Measurements from ENCODE around the gene DNM3. TPM values are rescaled to one million over a fixed set of nuclear protein-coding genes. Genes with fewer than 3 reads are reported as not detected.

DNM3 gene
- total and polyA plus RNA-seq, 10 of the 15 experiments (the other 5 are each of a cell fraction or from before 2014, with no cell fraction given), result 0.03 to 1.5 (median 0.08) TPM; not detected in 3

DNA sequence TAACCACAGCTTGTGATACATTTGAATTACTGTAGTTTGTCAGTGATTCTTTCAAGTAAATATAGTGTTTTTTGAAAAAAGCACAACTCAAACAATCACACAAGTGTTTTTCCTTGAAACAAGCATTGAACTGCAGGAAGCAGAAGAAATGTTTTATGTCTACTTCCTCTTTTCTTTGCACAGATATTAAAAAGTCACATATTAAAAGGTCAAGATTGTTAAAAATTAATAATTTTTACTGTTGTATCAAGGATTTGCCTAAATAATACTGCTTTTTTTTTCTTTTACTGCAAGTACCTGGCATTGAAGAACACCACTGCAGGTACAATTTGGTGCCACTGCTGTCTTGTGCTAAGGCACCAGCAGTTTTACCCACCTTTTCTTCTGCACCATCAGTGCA lies 365.0 kb downstream of the DNM3 start:
- no peaks in the 10 kb centered on the region for H3K27me3 ChIP-seq (replicated peaks in 1 of 2; ENCODE audit: control insufficient read depth in 2 of 2, insufficient read depth in 2 of 2, low read length in 1 of 2)
- in situ Hi-C loops (cut with MboI), result no loop called here
- ChIA-PET POLR2A (no interaction called here), RAD21 (ENCODE audit: unreplicated experiment) (interaction anchor here (1.3 kb wide), 1 partner anchor 18 kb away, joined by 3 read pairs; no protein-coding TSS in a partner anchor), SMC1A (ENCODE audit: uncharacterized antibody, unreplicated experiment) (interaction anchor here (0.8 to 2.4 kb wide), 4 partner anchors 14 to 185 kb away, joined by 3 to 9 read pairs (median 4); no protein-coding TSS in a partner anchor), CTCF (no interaction called here)
- intact Hi-C loops (cut with micrococcal nuclease; ENCODE audit: unreplicated experiment), result no loop called here
- DNase-seq (ENCODE audit: low read depth, low spot score) (no peak), FAIRE-seq (no peak), ATAC-seq (no peak)
- no peak overlapping the region for H3K9ac ChIP-seq (ENCODE audit: control insufficient read depth, insufficient read depth, low read length)
- H2AFZ ChIP-seq (ENCODE audit: control insufficient read depth, low read depth, low read length), result no peak overlapping the region; the same call in 1 of the 2 replicates
- no peaks in the 10 kb centered on the region for H3K79me2 ChIP-seq (ENCODE audit: control insufficient read depth, insufficient read depth, low read length)
- H3K9me3 ChIP-seq (replicated peaks; ENCODE audit: control insufficient read depth, insufficient read depth, low read length), result no peaks in the 10 kb centered on the region; the same call in 2 of the 3 replicates
- no peaks in the 10 kb centered on the region for H3K36me3 ChIP-seq (ENCODE audit: control insufficient read depth in 2 of 2, insufficient read depth in 2 of 2, low read length in 1 of 2)
- H3K4me3 ChIP-seq, result no peak overlapping the region
- no peaks in the 10 kb centered on the region for H3K4me1 ChIP-seq (ENCODE audit: control insufficient read depth, insufficient read depth, low read length)
- TF ChIP-seq TAF1 (IDR thresholded peaks at IDR 0.05; ENCODE audit: borderline replicate concordance, low read depth, low read length) (no peak), IKZF1 (conservative IDR thresholded peaks at IDR 0.05) (no peak), SP1 (IDR thresholded peaks at IDR 0.05; ENCODE audit: low read depth, low read length) (no peak), RELA (IDR thresholded peaks at IDR 0.05; ENCODE audit: borderline replicate concordance, partially characterized antibody) (no peak), BACH1 (IDR thresholded peaks at IDR 0.05; ENCODE audit: borderline replicate concordance) (no peak), CEBPB (IDR thresholded peaks at IDR 0.05; ENCODE audit: borderline replicate concordance in 1 of 2, low read depth in 2 of 2, low read length in 2 of 2) (no peak), SMARCA5 (IDR thresholded peaks at IDR 0.05) (no peak), SREBF1 (IDR thresholded peaks at IDR 0.05; ENCODE audit: low read length) (no peak), PML (IDR thresholded peaks at IDR 0.05; ENCODE audit: low read length) (no peak), ETV6 (conservative IDR thresholded peaks at IDR 0.05 in 1 of 2, IDR thresholded peaks at IDR 0.05 in 1 of 2; ENCODE audit: borderline replicate concordance in 1 of 2, low read depth in 1 of 2) (no peak), TCF7 (IDR thresholded peaks at IDR 0.05; ENCODE audit: borderline replicate concordance) (no peak), NR2C2 (IDR thresholded peaks at IDR 0.05; ENCODE audit: borderline replicate concordance, control insufficient read depth, insufficient read length, low read depth) (no peak), ZNF384 (IDR thresholded peaks at IDR 0.05; ENCODE audit: borderline replicate concordance, low read depth, low read length) (no peak), EED (IDR thresholded peaks at IDR 0.05; ENCODE audit: low read depth) (no peak)
- TF ChIP-seq, protein P1, sequence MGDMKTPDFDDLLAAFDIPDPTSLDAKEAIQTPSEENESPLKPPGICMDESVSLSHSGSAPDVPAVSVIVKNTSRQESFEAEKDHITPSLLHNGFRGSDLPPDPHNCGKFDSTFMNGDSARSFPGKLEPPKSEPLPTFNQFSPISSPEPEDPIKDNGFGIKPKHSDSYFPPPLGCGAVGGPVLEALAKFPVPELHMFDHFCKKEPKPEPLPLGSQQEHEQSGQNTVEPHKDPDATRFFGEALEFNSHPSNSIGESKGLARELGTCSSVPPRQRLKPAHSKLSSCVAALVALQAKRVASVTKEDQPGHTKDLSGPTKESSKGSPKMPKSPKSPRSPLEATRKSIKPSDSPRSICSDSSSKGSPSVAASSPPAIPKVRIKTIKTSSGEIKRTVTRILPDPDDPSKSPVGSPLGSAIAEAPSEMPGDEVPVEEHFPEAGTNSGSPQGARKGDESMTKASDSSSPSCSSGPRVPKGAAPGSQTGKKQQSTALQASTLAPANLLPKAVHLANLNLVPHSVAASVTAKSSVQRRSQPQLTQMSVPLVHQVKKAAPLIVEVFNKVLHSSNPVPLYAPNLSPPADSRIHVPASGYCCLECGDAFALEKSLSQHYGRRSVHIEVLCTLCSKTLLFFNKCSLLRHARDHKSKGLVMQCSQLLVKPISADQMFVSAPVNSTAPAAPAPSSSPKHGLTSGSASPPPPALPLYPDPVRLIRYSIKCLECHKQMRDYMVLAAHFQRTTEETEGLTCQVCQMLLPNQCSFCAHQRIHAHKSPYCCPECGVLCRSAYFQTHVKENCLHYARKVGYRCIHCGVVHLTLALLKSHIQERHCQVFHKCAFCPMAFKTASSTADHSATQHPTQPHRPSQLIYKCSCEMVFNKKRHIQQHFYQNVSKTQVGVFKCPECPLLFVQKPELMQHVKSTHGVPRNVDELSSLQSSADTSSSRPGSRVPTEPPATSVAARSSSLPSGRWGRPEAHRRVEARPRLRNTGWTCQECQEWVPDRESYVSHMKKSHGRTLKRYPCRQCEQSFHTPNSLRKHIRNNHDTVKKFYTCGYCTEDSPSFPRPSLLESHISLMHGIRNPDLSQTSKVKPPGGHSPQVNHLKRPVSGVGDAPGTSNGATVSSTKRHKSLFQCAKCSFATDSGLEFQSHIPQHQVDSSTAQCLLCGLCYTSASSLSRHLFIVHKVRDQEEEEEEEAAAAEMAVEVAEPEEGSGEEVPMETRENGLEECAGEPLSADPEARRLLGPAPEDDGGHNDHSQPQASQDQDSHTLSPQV (IDR thresholded peaks at IDR 0.05), result no peak
- TF ChIP-seq, protein P2, sequence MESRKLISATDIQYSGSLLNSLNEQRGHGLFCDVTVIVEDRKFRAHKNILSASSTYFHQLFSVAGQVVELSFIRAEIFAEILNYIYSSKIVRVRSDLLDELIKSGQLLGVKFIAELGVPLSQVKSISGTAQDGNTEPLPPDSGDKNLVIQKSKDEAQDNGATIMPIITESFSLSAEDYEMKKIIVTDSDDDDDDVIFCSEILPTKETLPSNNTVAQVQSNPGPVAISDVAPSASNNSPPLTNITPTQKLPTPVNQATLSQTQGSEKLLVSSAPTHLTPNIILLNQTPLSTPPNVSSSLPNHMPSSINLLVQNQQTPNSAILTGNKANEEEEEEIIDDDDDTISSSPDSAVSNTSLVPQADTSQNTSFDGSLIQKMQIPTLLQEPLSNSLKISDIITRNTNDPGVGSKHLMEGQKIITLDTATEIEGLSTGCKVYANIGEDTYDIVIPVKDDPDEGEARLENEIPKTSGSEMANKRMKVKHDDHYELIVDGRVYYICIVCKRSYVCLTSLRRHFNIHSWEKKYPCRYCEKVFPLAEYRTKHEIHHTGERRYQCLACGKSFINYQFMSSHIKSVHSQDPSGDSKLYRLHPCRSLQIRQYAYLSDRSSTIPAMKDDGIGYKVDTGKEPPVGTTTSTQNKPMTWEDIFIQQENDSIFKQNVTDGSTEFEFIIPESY (IDR thresholded peaks at IDR 0.05), result no peak
- no TSS peak for BruUV-seq (replicated peaks)
- H4K20me1 ChIP-seq (ENCODE audit: control insufficient read depth, insufficient read depth), result no peaks in the 10 kb centered on the region
- no peak overlapping the region for H3K27ac ChIP-seq (ENCODE audit: control insufficient read depth, insufficient read depth)
- no peak overlapping the region for H3K4me2 ChIP-seq (ENCODE audit: control insufficient read depth, insufficient read depth)

Data from GM12878 (cell line).